Stimulated activated naive B cell treated with anti-CD40 and anti-IgM and Interleukin-4, amounts not matched to agents 10 μg/mL and 1 μg/mL and 100 μg/mL, for 72 hours (primary cell): ENCODE results near the gene CRYGA.

Experiments used
- ATAC-seq, 2 donors: fragments of 150-1000 bp; cut with Tn5 transposase; replicated peaks; 2 replicates each; pipeline ENCODE4 v1.10.0; 2021; ENCODE audit warnings: moderate library complexity in 1 of 2
- DNase-seq: peaks from one replicate; pipeline ENCODE4 v3.0.0; 2021
- H3K27ac Mint-ChIP-seq: one replicate; pipeline ENCODE4 v1.8.0; 2022; ENCODE audit warnings: mild to moderate bottlenecking, mixed read lengths
- H3K27me3 Mint-ChIP-seq, 2 donors: one replicate each; pipeline ENCODE4 v1.8.0; 2022; ENCODE audit warnings: mixed read lengths in 2 of 2
- H3K36me3 Mint-ChIP-seq, 2 donors: one replicate each; pipeline ENCODE4 v1.8.0; 2022; ENCODE audit warnings: mixed read lengths in 2 of 2, mild to moderate bottlenecking in 1 of 2
- H3K4me1 Mint-ChIP-seq, 2 donors: one replicate each; pipeline ENCODE4 v1.8.0; 2022; ENCODE audit warnings: mixed read lengths in 2 of 2, mild to moderate bottlenecking in 1 of 2
- H3K4me3 Mint-ChIP-seq, 2 donors: one replicate each; pipeline ENCODE4 v1.8.0; 2022; ENCODE audit warnings: mild to moderate bottlenecking in 2 of 2, mixed read lengths in 2 of 2, moderate library complexity in 1 of 2
- H3K9me3 Mint-ChIP-seq, 2 donors: one replicate each; pipeline ENCODE4 v1.8.0; 2022; ENCODE audit warnings: mixed read lengths in 2 of 2, mild to moderate bottlenecking in 1 of 2

CRYGA gene

DNA sequence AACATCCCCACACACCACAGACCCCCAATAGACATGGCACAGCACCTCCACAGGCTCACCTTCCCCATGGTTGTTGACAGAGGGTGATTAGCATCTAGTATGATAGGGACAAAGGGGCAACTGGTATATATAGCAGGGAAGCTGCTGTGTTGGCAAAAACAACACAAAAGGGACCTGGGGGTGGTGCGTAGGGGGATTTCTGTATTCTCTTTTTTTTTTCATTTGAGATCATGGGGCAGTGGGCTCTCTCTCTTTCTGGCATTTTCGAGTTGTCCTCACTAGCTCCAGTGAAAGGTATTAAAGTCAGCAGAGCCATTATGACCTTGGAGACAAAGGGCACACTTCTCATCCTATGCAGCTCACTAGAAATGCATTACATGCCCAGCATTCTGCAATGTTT, at the start of gene CRYGA:
CRYGA (minus strand) TSS at position 101 of the 400 bp plus-strand sequence; CDS start at position 68, 33 bp downstream.
- no peak within 1 kb of the TSS for H3K4me3 Mint-ChIP-seq
- H3K27ac Mint-ChIP-seq: no peak within 1 kb of the TSS
- H3K9me3 Mint-ChIP-seq: peaks cover 0 to under 1% of the 10 kb centered on the region in 2 donors

DNA sequence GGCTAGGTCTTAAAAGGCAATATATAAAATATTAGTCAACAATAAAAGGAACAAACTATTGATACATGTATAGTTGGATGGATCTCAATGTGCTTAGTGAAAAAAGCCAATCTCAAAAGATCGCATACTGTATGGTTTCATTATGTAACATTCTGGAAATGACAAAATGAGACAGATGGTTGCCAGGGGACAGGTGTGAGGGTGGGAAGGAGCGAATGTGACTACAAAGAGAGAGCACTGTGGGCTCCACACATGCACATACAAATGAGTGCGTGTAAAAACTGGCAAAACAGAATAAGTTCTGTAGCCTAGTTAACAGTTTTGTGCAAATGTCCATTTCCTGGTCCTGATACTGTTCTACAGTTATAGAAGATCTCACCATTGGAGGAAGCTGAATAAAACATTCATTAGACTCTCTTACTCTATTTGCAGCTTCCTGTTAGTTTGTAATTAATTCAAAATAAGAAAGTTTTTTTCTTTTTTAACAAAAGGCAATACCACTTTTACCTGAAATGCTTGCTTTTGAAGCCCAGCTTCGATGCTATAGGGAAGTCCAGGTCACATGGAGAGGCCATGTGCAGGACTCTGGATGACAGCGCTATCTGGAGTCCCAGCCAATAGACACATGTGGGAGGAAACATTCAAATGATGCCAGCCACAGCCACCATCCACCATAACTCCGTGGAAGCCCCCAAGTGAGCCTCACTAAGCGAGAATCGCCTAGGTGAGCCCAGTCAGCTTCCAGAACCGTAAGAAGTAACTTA, 47.5 kb upstream of the CRYGA start:
- Mint-ChIP-seq H3K27me3 (no peaks in the 10 kb centered on the region), H3K4me1 (no peaks in the 10 kb centered on the region), H3K9me3 (no peaks in the 10 kb centered on the region), H3K4me3 (no peak overlapping the region), H3K36me3 (no peaks in the 10 kb centered on the region), H3K27ac (no peak overlapping the region)
- DNase-seq (no peak), ATAC-seq (no peak)

More for the DNA sequence above, at the start of gene CRYGA:
- no peak for DNase-seq
- H3K36me3 Mint-ChIP-seq: no peaks in the 10 kb centered on the region
- no peaks in the 10 kb centered on the region for H3K4me1 Mint-ChIP-seq
- ATAC-seq: no peak
- peaks cover 10% of the 10 kb centered on the region in 2 donors for H3K27me3 Mint-ChIP-seq

- H3K4me3 Mint-ChIP-seq: no peak overlapping the region
- DNase-seq (no peak), ATAC-seq (no peak)
- H3K36me3 Mint-ChIP-seq: no peaks in the 10 kb centered on the region
- no peaks in the 10 kb centered on the region for H3K4me1 Mint-ChIP-seq
- H3K27ac Mint-ChIP-seq: no peak overlapping the region
- H3K9me3 Mint-ChIP-seq: no peaks in the 10 kb centered on the region
- no peaks in the 10 kb centered on the region for H3K27me3 Mint-ChIP-seq
These were observed 45.1 kb upstream of the CRYGA start for GRCh38 chr2:208208335-208209085.

GRCh38 chr2:208207769-208208168, 44.4 kb upstream of the CRYGA start:
- no peak overlapping the region for H3K4me3 Mint-ChIP-seq
- no peaks in the 10 kb centered on the region for H3K9me3 Mint-ChIP-seq
- H3K27ac Mint-ChIP-seq: no peak overlapping the region

DNA sequence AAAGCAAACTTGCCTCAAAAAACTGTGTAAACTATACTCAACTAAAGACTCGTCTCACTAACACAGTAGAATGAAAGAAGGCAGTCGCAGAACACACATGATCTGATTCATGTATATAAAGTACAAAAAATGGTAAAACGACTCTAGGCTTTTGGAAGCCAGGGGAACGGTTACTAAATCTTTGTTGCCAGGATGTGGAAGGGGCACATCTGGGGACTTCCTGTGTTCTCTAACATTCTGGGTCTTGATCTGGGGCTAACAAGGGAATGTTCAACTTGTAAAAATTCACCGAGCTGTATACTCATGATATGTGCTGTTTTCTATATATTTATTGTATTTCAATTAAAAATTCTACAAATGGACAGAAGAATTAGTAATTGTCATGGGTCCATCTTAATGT, 40.8 kb upstream of the CRYGA start:
- H3K4me1 Mint-ChIP-seq: no peaks in the 10 kb centered on the region
- no peak for ATAC-seq
- no peak overlapping the region for H3K4me3 Mint-ChIP-seq
- DNase-seq: no peak
- H3K9me3 Mint-ChIP-seq: no peaks in the 10 kb centered on the region
- H3K36me3 Mint-ChIP-seq: no peaks in the 10 kb centered on the region
- no peaks in the 10 kb centered on the region for H3K27me3 Mint-ChIP-seq
- H3K27ac Mint-ChIP-seq: no peak overlapping the region

More at GRCh38 chr2:208207769-208208168, 44.4 kb upstream of the CRYGA start:
- Mint-ChIP-seq H3K4me1 (no peaks in the 10 kb centered on the region), H3K27me3 (no peaks in the 10 kb centered on the region), H3K36me3 (no peaks in the 10 kb centered on the region)
- ATAC-seq (no peak), DNase-seq (no peak)

DNA sequence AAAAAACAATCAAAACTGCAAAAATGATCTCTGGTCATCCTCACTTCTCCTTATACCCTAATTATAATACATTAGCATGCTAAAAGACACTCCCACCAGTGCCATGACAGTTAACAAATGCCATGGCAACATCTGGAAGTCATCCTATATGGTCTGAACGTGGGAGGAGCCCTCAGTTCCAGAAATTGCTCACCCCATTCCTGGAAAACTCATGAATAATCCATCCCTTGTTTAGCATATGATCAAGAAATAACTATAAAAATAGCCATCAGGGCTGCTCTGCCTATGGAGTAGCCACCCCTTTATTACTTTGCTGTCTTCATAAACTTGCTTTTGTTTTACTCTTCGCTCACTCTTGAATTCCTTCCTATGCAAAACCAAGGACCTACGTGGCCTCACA, 32.1 kb upstream of the CRYGA start:
- Mint-ChIP-seq H3K9me3 (no peaks in the 10 kb centered on the region), H3K4me3 (no peak overlapping the region), H3K27ac (no peak overlapping the region), H3K36me3 (no peaks in the 10 kb centered on the region), H3K27me3 (peaks cover 0 to under 1% of the 10 kb centered on the region in 2 donors), H3K4me1 (peaks cover 0 to 2% of the 10 kb centered on the region in 2 donors)
- no peak for ATAC-seq
- DNase-seq: no peak

DNA sequence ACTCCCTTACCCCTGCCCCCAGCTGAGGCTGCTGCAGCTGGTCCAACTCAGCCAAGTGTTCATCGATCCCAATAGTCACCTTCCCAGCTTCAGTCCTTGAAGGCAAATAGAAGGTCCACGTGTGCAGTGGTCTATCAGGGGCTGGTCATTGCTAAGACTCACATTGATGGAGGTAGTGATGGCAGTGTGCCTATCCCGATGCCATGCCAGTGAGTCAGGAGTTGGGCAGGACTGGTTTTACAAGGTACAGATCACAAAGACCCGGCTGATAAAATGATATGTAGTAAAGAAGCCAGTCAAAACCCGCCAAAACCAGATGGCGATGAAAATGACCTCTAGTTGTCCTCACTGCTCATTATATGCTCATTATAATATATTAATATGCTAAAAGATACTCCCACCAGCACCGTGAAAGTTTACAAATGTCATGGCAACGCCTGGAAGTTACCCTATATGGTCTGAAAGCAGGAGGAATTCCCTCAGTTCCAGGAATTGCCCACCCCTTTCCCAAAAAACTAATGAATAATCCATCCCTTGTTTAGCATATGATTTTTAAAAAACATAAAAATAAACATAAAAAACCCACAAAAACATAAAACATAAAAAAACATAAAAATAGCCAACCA, 29.3 kb upstream of the CRYGA start:
- DNase-seq (no peak), ATAC-seq (no peak)
- peaks cover 0 to 2% of the 10 kb centered on the region in 2 donors for H3K4me1 Mint-ChIP-seq
- H3K27ac Mint-ChIP-seq: no peak overlapping the region
- peaks cover 0 to 4% of the 10 kb centered on the region in 2 donors for H3K27me3 Mint-ChIP-seq
- H3K36me3 Mint-ChIP-seq: no peaks in the 10 kb centered on the region
- H3K4me3 Mint-ChIP-seq: no peak overlapping the region
- H3K9me3 Mint-ChIP-seq: no peaks in the 10 kb centered on the region

DNA sequence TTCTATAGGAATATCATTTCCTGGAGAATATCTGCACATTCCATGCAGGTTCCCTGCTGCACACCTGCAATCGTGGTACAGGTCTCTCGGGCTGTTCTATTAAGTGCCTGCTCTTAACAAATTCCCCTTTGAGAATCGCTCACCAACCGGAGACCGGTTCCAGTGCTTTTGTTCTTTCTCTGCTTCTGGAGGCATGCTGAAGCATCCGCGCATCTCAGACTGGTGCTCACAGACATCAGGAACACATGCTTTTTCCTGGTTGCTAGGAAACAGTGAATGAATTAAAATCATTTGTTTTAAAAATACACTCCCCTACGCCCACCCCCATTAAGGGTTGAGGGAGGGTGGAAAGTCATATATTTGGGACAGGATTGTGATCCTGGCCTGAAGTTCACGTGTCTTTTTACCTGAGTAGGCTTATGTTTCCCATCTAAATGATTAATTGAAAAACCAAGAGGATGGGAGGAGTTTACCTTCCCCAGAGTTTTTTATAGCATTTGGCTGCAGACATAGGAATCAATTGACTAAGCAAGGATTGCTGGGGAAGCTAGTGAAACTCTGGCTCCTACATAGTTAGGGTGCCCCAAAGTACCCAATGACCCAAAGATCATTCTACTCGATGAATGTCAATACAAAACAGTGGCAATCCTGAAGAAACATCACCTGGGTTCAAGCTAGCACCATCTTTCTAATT, 26.6 kb upstream of the CRYGA start, which contains the start of gene C2orf80:
C2orf80 (minus strand) TSS at position 221 of the 694 bp plus-strand sequence. CDS start 3,044 bp downstream, outside the sequence.
- no peaks in the 10 kb centered on the region for H3K36me3 Mint-ChIP-seq
- H3K27me3 Mint-ChIP-seq: peaks cover 0 to 4% of the 10 kb centered on the region in 2 donors
- no peaks in the 10 kb centered on the region for H3K9me3 Mint-ChIP-seq

DNA sequence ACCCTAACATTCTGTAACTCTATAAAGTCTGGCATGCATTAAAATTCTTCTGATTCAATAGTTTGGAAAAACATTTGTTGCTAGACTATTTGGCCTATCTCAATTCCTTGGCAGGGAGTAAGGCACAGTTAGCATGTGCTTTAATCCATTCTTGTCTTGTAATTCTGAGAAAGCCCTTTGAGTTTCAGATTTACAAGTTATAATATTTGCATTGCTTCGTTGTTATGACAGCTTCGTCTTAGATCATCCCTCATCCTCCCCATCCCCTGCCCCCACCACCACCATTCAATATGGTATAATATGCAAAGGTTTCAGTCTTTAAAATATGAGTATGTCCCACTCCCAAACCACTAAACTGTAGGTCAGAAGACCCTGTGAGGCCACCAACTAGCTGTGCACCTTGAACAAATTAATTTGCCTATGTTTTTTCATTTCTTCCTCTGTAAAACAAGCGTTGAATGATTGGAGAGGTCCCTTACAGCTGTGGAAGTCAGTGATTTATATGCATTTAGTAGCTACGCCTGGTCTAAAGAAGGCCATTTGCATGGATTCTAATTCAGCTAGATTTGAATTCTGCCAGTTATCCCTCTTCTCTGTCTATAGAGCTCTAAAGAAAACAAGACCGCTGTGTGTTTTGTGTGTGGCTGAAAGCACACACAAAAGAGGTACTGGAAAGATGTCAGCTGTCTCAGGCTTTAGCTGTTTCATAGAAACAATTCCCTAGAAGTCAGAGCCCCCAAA, 25.9 kb upstream of the CRYGA start:
- H3K4me1 Mint-ChIP-seq: peaks cover 2% of the 10 kb centered on the region in 2 donors
- H3K36me3 Mint-ChIP-seq: no peaks in the 10 kb centered on the region
- no peak overlapping the region for H3K27ac Mint-ChIP-seq
- no peaks in the 10 kb centered on the region for H3K9me3 Mint-ChIP-seq
- no peak for DNase-seq
- ATAC-seq: no peak
- H3K4me3 Mint-ChIP-seq: no peak overlapping the region
- peaks cover 6 to 9% of the 10 kb centered on the region in 2 donors for H3K27me3 Mint-ChIP-seq

More for the DNA sequence above, 26.6 kb upstream of the CRYGA start, which contains the start of gene C2orf80:
- Mint-ChIP-seq H3K4me1 (peaks cover 0 to 2% of the 10 kb centered on the region in 2 donors), H3K27ac (no peak within 1 kb of the TSS), H3K4me3 (no peak within 1 kb of the TSS)
- ATAC-seq: no peak
- no peak for DNase-seq

DNA sequence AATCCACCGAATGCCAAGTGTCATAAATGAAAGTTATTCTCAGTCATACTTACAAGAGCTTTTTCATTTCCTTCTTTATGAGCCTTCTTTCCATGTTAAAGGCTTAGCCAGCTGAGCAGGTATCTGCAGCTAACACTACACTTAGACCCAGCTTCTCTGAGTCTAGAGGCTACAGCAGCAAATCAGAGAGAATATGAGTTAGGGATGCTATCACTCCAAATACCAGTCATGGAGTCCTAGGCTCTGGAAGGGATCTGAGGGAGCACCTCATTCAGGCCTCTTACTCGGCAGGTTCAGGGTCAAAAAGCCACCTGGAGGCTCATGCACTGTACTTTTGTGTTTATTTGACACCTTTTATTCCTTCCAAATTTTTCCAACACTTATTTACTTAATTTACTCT, 23.5 kb upstream of the CRYGA start:
- Mint-ChIP-seq H3K9me3 (no peaks in the 10 kb centered on the region), H3K4me1 (peaks cover 3 to 13% of the 10 kb centered on the region in 2 donors), H3K36me3 (no peaks in the 10 kb centered on the region), H3K4me3 (no peak overlapping the region), H3K27me3 (peaks cover 11 to 21% of the 10 kb centered on the region in 2 donors), H3K27ac (no peak overlapping the region)
- ATAC-seq: no peak
- DNase-seq: no peak

- Mint-ChIP-seq H3K36me3 (no peaks in the 10 kb centered on the region), H3K4me3 (no peak overlapping the region), H3K27me3 (peaks cover 11 to 21% of the 10 kb centered on the region in 2 donors), H3K4me1 (peaks cover 3 to 13% of the 10 kb centered on the region in 2 donors), H3K9me3 (no peaks in the 10 kb centered on the region), H3K27ac (no peak overlapping the region)
- DNase-seq (no peak), ATAC-seq (no peak)
These were observed 23.1 kb upstream of the CRYGA start for GRCh38 chr2:208186465-208186864.

DNA sequence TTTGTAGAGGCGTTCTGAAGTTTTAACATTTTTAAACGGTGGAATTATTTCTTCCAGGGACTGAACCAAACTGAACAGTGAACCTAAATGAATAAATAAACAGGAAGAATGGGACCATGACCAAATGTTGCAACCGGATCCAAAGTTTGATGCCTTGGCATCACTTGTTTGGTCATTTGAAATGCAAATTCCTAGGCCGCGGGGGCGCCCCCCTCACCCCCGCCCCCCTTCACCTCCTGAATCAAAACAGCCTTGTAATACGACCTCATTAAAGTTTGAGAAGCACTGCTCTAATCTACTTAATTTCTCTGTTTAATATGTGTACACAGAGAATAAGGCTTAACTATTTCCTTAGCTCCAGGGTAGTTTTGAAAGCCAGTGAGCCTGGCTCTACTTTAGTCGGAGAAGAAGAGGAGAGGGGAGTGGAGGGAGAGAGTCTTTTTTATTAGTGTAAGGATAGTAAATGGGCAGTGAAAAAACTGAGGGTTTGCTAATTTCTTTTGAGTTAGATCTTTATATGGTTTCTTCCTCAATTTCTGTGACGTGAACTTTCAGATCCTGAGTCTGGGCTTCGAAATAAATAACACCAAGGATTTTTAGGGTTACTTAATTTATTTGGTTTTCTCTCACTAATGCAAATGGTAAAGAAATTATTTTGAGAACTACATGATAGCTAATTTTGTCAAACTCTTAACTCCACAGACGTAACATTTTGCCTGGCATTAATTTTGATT, 20.8 kb upstream of the CRYGA start:
- ATAC-seq: no peak
- Mint-ChIP-seq H3K27me3 (peaks cover 8 to 21% of the 10 kb centered on the region in 2 donors), H3K9me3 (no peaks in the 10 kb centered on the region), H3K36me3 (no peaks in the 10 kb centered on the region), H3K27ac (no peak overlapping the region), H3K4me3 (peak overlapping the region in 1 of 2 donors; percentile 11), H3K4me1 (peaks cover 3 to 13% of the 10 kb centered on the region in 2 donors)
- DNase-seq: no peak

DNA sequence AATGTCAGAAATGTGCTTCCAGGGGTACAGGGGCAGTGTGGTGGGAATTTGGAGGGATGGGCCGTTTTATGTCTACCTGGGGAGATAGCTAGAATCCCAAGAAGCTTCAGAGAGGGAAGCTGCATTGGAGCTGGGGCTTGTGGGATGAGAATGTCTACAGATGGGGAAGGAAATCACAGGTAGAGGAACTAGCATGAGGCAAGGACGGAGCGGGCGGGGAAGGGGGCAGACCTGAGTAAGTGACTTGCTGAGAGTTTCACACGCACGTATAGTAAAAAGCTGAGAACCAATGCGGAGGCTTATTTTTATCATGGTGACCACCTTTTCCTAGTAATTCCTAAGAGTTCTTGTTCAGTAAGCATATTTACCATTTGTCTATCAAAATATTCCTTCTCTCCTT, 20.1 kb upstream of the CRYGA start:
- Mint-ChIP-seq H3K4me1 (peaks cover 3 to 13% of the 10 kb centered on the region in 2 donors), H3K27ac (no peak overlapping the region), H3K36me3 (no peaks in the 10 kb centered on the region), H3K4me3 (peak overlapping the region in 1 of 2 donors; percentile 11), H3K9me3 (no peaks in the 10 kb centered on the region), H3K27me3 (peaks cover 8 to 21% of the 10 kb centered on the region in 2 donors)
- ATAC-seq (no peak), DNase-seq (no peak)
